K562 (cell line): ENCODE data around the gene KIF6. TPM values are rescaled to one million over a fixed set of nuclear protein-coding genes. Genes with fewer than 3 reads are reported as not detected.

Source experiments
- ATAC-seq: fragments of 200-7000 bp; cut with Tn5 transposase; 3 replicates; pipeline ENCODE4 v1.9.1; 2020; ENCODE audit warnings: moderate library complexity
- BruUV-seq: library from RNA; stranded (reverse); fragments of 400-500 nt; replicated peaks from 2 replicates; lab custom pipeline; 2021; lab: Mats Ljungman, UMichigan
- CTCF ChIA-PET: fragments of 300-600 bp; formaldehyde crosslinking; extraction: SDS; loops from one replicate; lab custom pipeline; 2021; ENCODE audit warnings: low intra/inter-chr PET ratio; lab: Yijun Ruan, JAX
- POLR2A ChIA-PET: fragments of 300-600, 350-650 bp; sonication (Branson Sonifier 250); formaldehyde crosslinking; extraction: SDS; loops from one replicate; lab custom pipeline; 2021; ENCODE audit warnings: antibody characterized with exemption, inconsistent platforms; lab: Yijun Ruan, JAX
- DNase-seq, 4 experiments: peaks; one replicate each; pipeline versions ENCODE4 v3.0.0 to v3.0.0-alpha.2; 2011 to 2018; ENCODE audit warnings: low spot score in 3 of 4, mixed read lengths in 3 of 4; ENCODE audit errors: extremely low read depth in 1 of 4
- FAIRE-seq: peaks from 2 replicates; lab custom pipeline; 2011; peaks lifted over from hg19 to GRCh38; lab: Jason Lieb, UNC
- H2AFZ ChIP-seq: 2 replicates; pipeline ENCODE4 v1.6.0; 2011; ENCODE audit warnings: low read depth, low read length, control low read depth, inconsistent platforms
- H3K27ac ChIP-seq: fragments of 200-600 bp; 3 replicates; pipeline ENCODE4 v1.8.0; 2011; ENCODE audit warnings: low read depth, mild to moderate bottlenecking, control low read depth, inconsistent platforms, low read length, moderate library complexity, mixed read lengths; ENCODE audit errors: extremely low read depth
- H3K27me3 ChIP-seq, 2 experiments: fragments of 300-600 bp in 1 of 2; 2 replicates in 1 of 2; 3 replicates in 1 of 2; pipeline versions ENCODE4 v1.6.0 to v1.8.0; 2011; ENCODE audit warnings: inconsistent platforms in 2 of 2, low read length in 2 of 2, mild to moderate bottlenecking in 1 of 2, mixed read lengths in 1 of 2, moderate library complexity in 1 of 2; ENCODE audit not compliant: control insufficient read depth in 2 of 2, insufficient read depth in 2 of 2
- H3K36me3 ChIP-seq: fragments of 300-600 bp; 3 replicates; pipeline ENCODE4 v1.8.0; 2011; ENCODE audit warnings: mild to moderate bottlenecking, low read length, inconsistent platforms; ENCODE audit not compliant: control insufficient read depth, insufficient read depth
- H3K4me1 ChIP-seq, 2 experiments: fragments of 200-600 bp in 1 of 2; replicated peaks in 1 of 2; 2 replicates in 1 of 2; 3 replicates in 1 of 2; pipeline versions ENCODE4 v1.5.1 to v1.8.0; 2011; ENCODE audit warnings: inconsistent platforms in 2 of 2, low read length in 2 of 2, mild to moderate bottlenecking in 1 of 2, mixed read lengths in 1 of 2, moderate library complexity in 1 of 2; ENCODE audit not compliant: control insufficient read depth in 2 of 2, insufficient read depth in 2 of 2
- H3K4me2 ChIP-seq: 2 replicates; pipeline ENCODE4 v1.6.1; 2011; ENCODE audit warnings: low read length, control low read depth, inconsistent platforms, mixed read lengths; ENCODE audit not compliant: insufficient read depth
- H3K4me3 ChIP-seq: fragments of 200-600 bp; sonication (generic), shearing (Covaris generic); 2 replicates; pipeline ENCODE4 v1.5.1; 2016; ENCODE audit warnings: control low read depth, inconsistent platforms
- H3K79me2 ChIP-seq: fragments of 200-600 bp; 3 replicates; pipeline ENCODE4 v1.8.0; 2011; ENCODE audit warnings: low read length, inconsistent platforms; ENCODE audit not compliant: control insufficient read depth, insufficient read depth
- H3K9ac ChIP-seq, 2 experiments: 2 replicates each; pipeline versions ENCODE4 v1.6.0 to v1.6.1; 2011; ENCODE audit warnings: low read depth in 2 of 2, low read length in 2 of 2, control low read depth in 1 of 2, inconsistent platforms in 1 of 2, mild to moderate bottlenecking in 1 of 2, mixed read lengths in 1 of 2; ENCODE audit not compliant: insufficient read depth in 1 of 2
- H3K9me1 ChIP-seq: one replicate; pipeline ENCODE4 v1.6.0; 2011; ENCODE audit warnings: inconsistent platforms, mild to moderate bottlenecking, low read length, moderate library complexity; ENCODE audit not compliant: control insufficient read depth, insufficient read depth
- H3K9me3 ChIP-seq: replicated peaks from 2 replicates; pipeline ENCODE4 v1.5.1; 2011; ENCODE audit warnings: low read depth, low read length, inconsistent platforms; ENCODE audit not compliant: control insufficient read depth, insufficient read depth
- H4K20me1 ChIP-seq: replicated peaks from 2 replicates; pipeline ENCODE4 v1.6.1; 2011; ENCODE audit warnings: low read length, inconsistent platforms, mixed read lengths; ENCODE audit not compliant: control insufficient read depth, insufficient read depth
- CXXC5 ChIP-seq: fragments of 250-450 bp; sonication (Bioruptor Pico); IDR thresholded peaks from 2 replicates; pipeline ENCODE4 v1.8.0; 2022; ENCODE audit warnings: inconsistent platforms, mild to moderate bottlenecking, moderate library complexity
- DNMT1 ChIP-seq: fragments of 450-650 bp; IDR thresholded peaks from 2 replicates; pipeline ENCODE4 v1.6.1; 2016; ENCODE audit warnings: antibody characterized with exemption, mild to moderate bottlenecking
- JUNB ChIP-seq: fragments of 450-650 bp; formaldehyde crosslinking; conservative IDR thresholded peaks from 2 replicates; pipeline ENCODE4 v1.4.0; 2020; ENCODE audit warnings: mild to moderate bottlenecking
- MAFF ChIP-seq: IDR thresholded peaks from 2 replicates; pipeline ENCODE4 v1.6.1; 2012; ENCODE audit warnings: low read length, improper control_type of control experiment
- MAFK ChIP-seq: IDR thresholded peaks from 2 replicates; pipeline ENCODE4 v1.6.1; 2011; ENCODE audit warnings: low read length, improper control_type of control experiment
- NFE2L1 ChIP-seq: fragments of 450-650 bp; IDR thresholded peaks from 2 replicates; pipeline ENCODE4 v1.6.1; 2016; ENCODE audit warnings: missing genetic modification characterization, low read depth, mild to moderate bottlenecking, missing compliant biosample characterization, moderate library complexity, borderline replicate concordance
- POLR2A ChIP-seq: fragments of 450-650 bp; conservative IDR thresholded peaks from 2 replicates; pipeline ENCODE4 v1.6.1; 2016
- POLR3A ChIP-seq: IDR thresholded peaks from 2 replicates; pipeline ENCODE4 v1.6.1; 2011; ENCODE audit warnings: borderline replicate concordance, mild to moderate bottlenecking, moderate library complexity; ENCODE audit not compliant: insufficient read length, insufficient read depth; ENCODE audit errors: extremely low read depth
- POU5F1 ChIP-seq: fragments of 150-350 bp; IDR thresholded peaks from 2 replicates; pipeline ENCODE4 v1.6.1; 2014; ENCODE audit warnings: borderline replicate concordance, low read length, low read depth, mild to moderate bottlenecking; ENCODE audit not compliant: partially characterized antibody
- RAD21 ChIP-seq, 2 experiments: fragments of 250-450 bp in 1 of 2; fragments of 450-650 bp in 1 of 2; sonication (Bioruptor Pico) in 1 of 2; formaldehyde crosslinking in 1 of 2; IDR thresholded peaks in 1 of 2; conservative IDR thresholded peaks in 1 of 2; 2 replicates each; pipeline versions ENCODE4 v1.4.0 to v1.8.0; 2020 to 2022; ENCODE audit warnings: mild to moderate bottlenecking in 2 of 2, moderate library complexity in 1 of 2
- RNF2 ChIP-seq: sonication (generic); IDR thresholded peaks from 2 replicates; pipeline ENCODE4 v1.6.1; 2016
- SAFB2 ChIP-seq: fragments of 200-400 bp; formaldehyde crosslinking; IDR thresholded peaks from 2 replicates; pipeline ENCODE4 v1.6.1; 2018; ENCODE audit warnings: borderline replicate concordance, low read length, low read depth, moderate library complexity; ENCODE audit not compliant: severe bottlenecking
- SMARCC2 ChIP-seq: fragments of 450-650 bp; IDR thresholded peaks from 2 replicates; pipeline ENCODE4 v1.6.1; 2017; ENCODE audit warnings: antibody characterized with exemption, moderate library complexity, mild to moderate bottlenecking, low read depth
- TAF15 ChIP-seq: fragments of 200-400 bp; formaldehyde crosslinking; IDR thresholded peaks from 2 replicates; pipeline ENCODE4 v1.6.1; 2017; ENCODE audit warnings: mild to moderate bottlenecking, low read depth, low read length, moderate library complexity
- ZBTB1 ChIP-seq: sonication (generic); formaldehyde crosslinking; IDR thresholded peaks from 2 replicates; pipeline ENCODE4 v1.8.1; 2023; ENCODE audit warnings: missing genetic modification reagents, low read depth, mild to moderate bottlenecking, borderline replicate concordance
- ZNF143 ChIP-seq: sonication (generic); formaldehyde crosslinking; IDR thresholded peaks from 2 replicates; pipeline ENCODE4 v1.9.0; 2022; ENCODE audit warnings: mild to moderate bottlenecking, missing genetic modification reagents
- ZNF780A ChIP-seq: fragments of 250-450 bp; sonication (Bioruptor Pico); IDR thresholded peaks from 2 replicates; pipeline ENCODE4 v1.5.0; 2021; ENCODE audit warnings: mild to moderate bottlenecking
- WGBS: fragments of 100-300 bp; shearing (Covaris generic); methylation state at CpG from one replicate; pipeline ENCODE4 v1.1.6; 2016; ENCODE audit warnings: low coverage, mixed read lengths; ENCODE audit not compliant: insufficient coverage; ENCODE audit errors: missing lambda C conversion rate; 5-methylcytosine and 5-hydroxymethylcytosine counted together
- in situ Hi-C: fragments of 300-500 bp; cut with MboI; formaldehyde crosslinking; loops from 4 replicates; pipeline ENCODE4 v1.15.0; 2018; ENCODE audit warnings: inconsistent platforms, mixed read lengths
- intact Hi-C: fragments of 100-400 bp; cut with micrococcal nuclease; formaldehyde crosslinking; loops from 2 replicates; pipeline ENCODE4 v1.14.2; 2022
- polyA plus RNA-seq, 8 experiments: library from polyadenylated mRNA; depleted of rRNA in 4 of 8; stranded (reverse) in 5 of 8; unstranded in 3 of 8; fragments of >200 nt; fragmentation: Nextera tagmentation in 2 of 8; fragmentation: Illumina TruSeq in 1 of 8; extraction: Ambion mirVana in 2 of 8; extraction: Trizol in 1 of 8; gene quantifications; 2 replicates each; pipeline versions ENCODE4 v1.2.1 to v1.2.3, GENCODE V29; 2011 to 2014; ENCODE audit warnings: inconsistent platforms in 1 of 8, missing spikeins in 1 of 8
- total RNA-seq, 7 experiments: library from RNA; depleted of rRNA in 6 of 7; stranded (reverse); fragments of >200 nt in 6 of 7; fragmentation: Illumina TruSeq in 2 of 7; extraction: Trizol in 2 of 7; gene quantifications; 2 replicates each; pipeline versions ENCODE4 v1.2.1 to v1.2.3, GENCODE V29; 2011 to 2021; ENCODE audit warnings: low replicate concordance in 1 of 7
- TF ChIP-seq, protein P1 (sequence below): sonication (generic); formaldehyde crosslinking; IDR thresholded peaks from 2 replicates; pipeline ENCODE4 v1.8.0; 2022; ENCODE audit warnings: mild to moderate bottlenecking, missing genetic modification reagents
- TF ChIP-seq, protein P2 (sequence below): sonication (generic); formaldehyde crosslinking; IDR thresholded peaks from 2 replicates; pipeline ENCODE4 v1.8.1; 2023; ENCODE audit warnings: mild to moderate bottlenecking, missing genetic modification reagents
- TF ChIP-seq, protein P3 (sequence below), 3 experiments: IDR thresholded peaks in 2 of 3; conservative IDR thresholded peaks in 1 of 3; 2 replicates each; pipeline ENCODE4 v1.5.1; 2011 to 2012; ENCODE audit warnings: low read length in 3 of 3, mild to moderate bottlenecking in 3 of 3, control low read depth in 2 of 3, improper control_type of control experiment in 1 of 3, inconsistent platforms in 1 of 3, low read depth in 1 of 3, mixed read lengths in 1 of 3, moderate library complexity in 1 of 3; ENCODE audit not compliant: insufficient read depth in 2 of 3

KIF6 gene
- total and polyA plus RNA-seq, 9 of the 15 experiments (the other 6 are each of a cell fraction or from before 2014, with no cell fraction given), result not detected

DNA sequence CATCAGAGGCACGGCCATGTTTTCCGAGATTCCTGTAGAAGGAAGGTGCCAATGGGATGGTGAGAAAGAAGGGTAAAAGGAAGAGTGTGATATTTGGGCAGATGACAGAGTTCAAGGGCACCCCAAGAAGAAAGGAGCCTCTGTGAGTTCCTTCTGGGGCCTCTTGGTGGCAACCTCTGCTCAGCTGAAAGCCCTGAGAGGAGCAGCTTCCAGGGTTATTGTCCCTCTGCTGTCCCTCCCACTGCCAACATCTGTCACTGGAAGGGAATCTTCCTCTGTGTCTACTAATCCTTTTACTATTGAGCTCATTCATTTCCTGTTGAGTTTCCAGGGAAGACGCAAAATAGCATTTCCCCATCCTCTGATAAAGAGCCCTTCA is 362.7 kb downstream of the KIF6 start:
- POLR2A ChIA-PET, result interaction anchor here (0.6 to 1.0 kb wide), 2 partner anchors 21 to 1044 kb away, joined by 3 to 4 read pairs; no protein-coding TSS in a partner anchor
- peaks cover 7% of the 10 kb centered on the region for H4K20me1 ChIP-seq
- no peaks in the 10 kb centered on the region for H3K36me3 ChIP-seq
- BruUV-seq, result no TSS peak
- no peak for FAIRE-seq
- no peaks in the 10 kb centered on the region for H3K4me1 ChIP-seq
- H3K9ac ChIP-seq, result no peak overlapping the region
- H3K4me3 ChIP-seq, result no peak overlapping the region
- DNase-seq, result peak in 2 of 4 experiments; percentile 27
- H2AFZ ChIP-seq, result no peak overlapping the region
- in situ Hi-C loops, result loop anchor here (10.0 to 25.0 kb wide), 4 partner anchors 512 to 1675 kb away; partner anchors contain the start of genes TSPO2 and UNC5CL
- no peaks in the 10 kb centered on the region for H3K9me1 ChIP-seq
- WGBS, result 9% methylated on average over 3 of the region's 3 CpGs
- H3K79me2 ChIP-seq, result no peaks in the 10 kb centered on the region
- H3K9me3 ChIP-seq, result no peaks in the 10 kb centered on the region
- no peak overlapping the region for H3K4me2 ChIP-seq
- peak; percentile 78 for ATAC-seq
- intact Hi-C loops, result loop anchor here (5.0 kb wide), 1 partner anchor 530 kb away; no protein-coding TSS in a partner anchor
- no peak overlapping the region for H3K27ac ChIP-seq
- CTCF ChIA-PET, result no interaction called here
- H3K27me3 ChIP-seq, result peaks cover 8 to 60% of the 10 kb centered on the region in 2 experiments; a peak in 4 of 5 replicates
- no peak for TF ChIP-seq POLR3A
- no peak for TF ChIP-seq SMARCC2
- TF ChIP-seq, protein P1, sequence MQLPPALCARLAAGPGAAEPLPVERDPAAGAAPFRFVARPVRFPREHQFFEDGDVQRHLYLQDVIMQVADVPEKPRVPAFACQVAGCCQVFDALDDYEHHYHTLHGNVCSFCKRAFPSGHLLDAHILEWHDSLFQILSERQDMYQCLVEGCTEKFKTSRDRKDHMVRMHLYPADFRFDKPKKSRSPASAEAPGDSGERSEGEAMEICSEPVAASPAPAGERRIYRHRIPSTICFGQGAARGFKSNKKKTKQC (CRISPR knock-in tag), result no peak
- no peak for TF ChIP-seq MAFK
- TF ChIP-seq, protein P2, sequence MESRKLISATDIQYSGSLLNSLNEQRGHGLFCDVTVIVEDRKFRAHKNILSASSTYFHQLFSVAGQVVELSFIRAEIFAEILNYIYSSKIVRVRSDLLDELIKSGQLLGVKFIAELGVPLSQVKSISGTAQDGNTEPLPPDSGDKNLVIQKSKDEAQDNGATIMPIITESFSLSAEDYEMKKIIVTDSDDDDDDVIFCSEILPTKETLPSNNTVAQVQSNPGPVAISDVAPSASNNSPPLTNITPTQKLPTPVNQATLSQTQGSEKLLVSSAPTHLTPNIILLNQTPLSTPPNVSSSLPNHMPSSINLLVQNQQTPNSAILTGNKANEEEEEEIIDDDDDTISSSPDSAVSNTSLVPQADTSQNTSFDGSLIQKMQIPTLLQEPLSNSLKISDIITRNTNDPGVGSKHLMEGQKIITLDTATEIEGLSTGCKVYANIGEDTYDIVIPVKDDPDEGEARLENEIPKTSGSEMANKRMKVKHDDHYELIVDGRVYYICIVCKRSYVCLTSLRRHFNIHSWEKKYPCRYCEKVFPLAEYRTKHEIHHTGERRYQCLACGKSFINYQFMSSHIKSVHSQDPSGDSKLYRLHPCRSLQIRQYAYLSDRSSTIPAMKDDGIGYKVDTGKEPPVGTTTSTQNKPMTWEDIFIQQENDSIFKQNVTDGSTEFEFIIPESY (CRISPR knock-in tag), result no peak
- no peak for TF ChIP-seq TAF15
- no peak for TF ChIP-seq ZBTB1
- no peak for TF ChIP-seq ZNF143 (CRISPR knock-in tag)
- no peak for TF ChIP-seq DNMT1
- TF ChIP-seq SAFB2, result no peak
- no peak for TF ChIP-seq NFE2L1 (tag)
- TF ChIP-seq RNF2, result no peak
- no peak for TF ChIP-seq POLR2A
- no peak for TF ChIP-seq CXXC5 (CRISPR knock-in tag)
- TF ChIP-seq MAFF, result no peak
- TF ChIP-seq JUNB (CRISPR knock-in tag), result no peak
- peak in 1 of 2 experiments; percentile 35; a peak in 2 of 4 replicates for TF ChIP-seq RAD21 (CRISPR knock-in tag; conservative IDR thresholded peaks at IDR 0.05 in 1 of 2, IDR thresholded peaks at IDR 0.05 in 1 of 2)
- TF ChIP-seq ZNF780A, result no peak
- TF ChIP-seq, protein P3, sequence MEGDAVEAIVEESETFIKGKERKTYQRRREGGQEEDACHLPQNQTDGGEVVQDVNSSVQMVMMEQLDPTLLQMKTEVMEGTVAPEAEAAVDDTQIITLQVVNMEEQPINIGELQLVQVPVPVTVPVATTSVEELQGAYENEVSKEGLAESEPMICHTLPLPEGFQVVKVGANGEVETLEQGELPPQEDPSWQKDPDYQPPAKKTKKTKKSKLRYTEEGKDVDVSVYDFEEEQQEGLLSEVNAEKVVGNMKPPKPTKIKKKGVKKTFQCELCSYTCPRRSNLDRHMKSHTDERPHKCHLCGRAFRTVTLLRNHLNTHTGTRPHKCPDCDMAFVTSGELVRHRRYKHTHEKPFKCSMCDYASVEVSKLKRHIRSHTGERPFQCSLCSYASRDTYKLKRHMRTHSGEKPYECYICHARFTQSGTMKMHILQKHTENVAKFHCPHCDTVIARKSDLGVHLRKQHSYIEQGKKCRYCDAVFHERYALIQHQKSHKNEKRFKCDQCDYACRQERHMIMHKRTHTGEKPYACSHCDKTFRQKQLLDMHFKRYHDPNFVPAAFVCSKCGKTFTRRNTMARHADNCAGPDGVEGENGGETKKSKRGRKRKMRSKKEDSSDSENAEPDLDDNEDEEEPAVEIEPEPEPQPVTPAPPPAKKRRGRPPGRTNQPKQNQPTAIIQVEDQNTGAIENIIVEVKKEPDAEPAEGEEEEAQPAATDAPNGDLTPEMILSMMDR (IDR thresholded peaks at IDR 0.05 in 2 of 3, conservative IDR thresholded peaks at IDR 0.05 in 1 of 3; ENCODE audit: insufficient read depth in 2 of 3, low read depth in 1 of 3, low read length in 3 of 3), result peak in 2 of 3 experiments; percentile 49 to 58; a peak in 3 of 6 replicates
- no peak for TF ChIP-seq POU5F1
